Ascending aorta (tissue), 2 donors: ENCODE results near the gene ABLIM2. TPM values are rescaled to one million over a fixed set of nuclear protein-coding genes. Genes with fewer than 3 reads are reported as not detected.

Source experiments
- DNase-seq, 2 donors: peaks; one replicate each; pipeline ENCODE4 v3.0.0-alpha.2; 2019; ENCODE audit warnings: low spot score in 2 of 2
- H3K27ac ChIP-seq, 2 donors: fragments of 200-600 bp; sonication (generic); one replicate each; pipeline ENCODE4 v1.5.1; 2016 to 2017; ENCODE audit warnings: mild to moderate bottlenecking in 1 of 2
- H3K27me3 ChIP-seq: fragments of 200-600 bp; sonication (generic); one replicate; pipeline ENCODE4 v1.5.1; 2017
- H3K36me3 ChIP-seq, 2 donors: fragments of 200-600 bp; sonication (generic); one replicate each; pipeline ENCODE4 v1.5.1; 2016
- H3K4me1 ChIP-seq, 2 donors: fragments of 200-600 bp; sonication (generic); one replicate each; pipeline ENCODE4 v1.5.1; 2016 to 2017; ENCODE audit warnings: mild to moderate bottlenecking in 1 of 2
- H3K4me3 ChIP-seq, 2 donors: fragments of 200-600 bp; sonication (generic); one replicate each; pipeline ENCODE4 v1.5.1; 2016 to 2017; ENCODE audit warnings: mild to moderate bottlenecking in 1 of 2
- H3K9me3 ChIP-seq, 2 donors: fragments of 200-600 bp; sonication (generic); one replicate each; pipeline ENCODE4 v1.5.1; 2016
- intact Hi-C: fragments of 100-400 bp; cut with DNase I; formaldehyde crosslinking; loops from one replicate; pipeline ENCODE4 v1.15.1; 2023
- total RNA-seq: library from RNA; depleted of rRNA; stranded (reverse); fragments of >200 nt; gene quantifications from one replicate; pipeline ENCODE4 v1.1.0, GENCODE V29; 2016
- TF ChIP-seq, protein P1 (sequence below), 3 experiments: fragments of 200-600 bp in 2 of 3; fragments of 450-650 bp in 1 of 3; sonication (generic) in 2 of 3; IDR thresholded peaks; one replicate each; pipeline ENCODE4 v1.5.1; 2016 to 2019; ENCODE audit warnings: antibody characterized with exemption in 3 of 3, mild to moderate bottlenecking in 1 of 3, moderate library complexity in 1 of 3

The ABLIM2 gene
- total RNA-seq, 1 donor from 2014 or later, result 30.8 TPM

DNA sequence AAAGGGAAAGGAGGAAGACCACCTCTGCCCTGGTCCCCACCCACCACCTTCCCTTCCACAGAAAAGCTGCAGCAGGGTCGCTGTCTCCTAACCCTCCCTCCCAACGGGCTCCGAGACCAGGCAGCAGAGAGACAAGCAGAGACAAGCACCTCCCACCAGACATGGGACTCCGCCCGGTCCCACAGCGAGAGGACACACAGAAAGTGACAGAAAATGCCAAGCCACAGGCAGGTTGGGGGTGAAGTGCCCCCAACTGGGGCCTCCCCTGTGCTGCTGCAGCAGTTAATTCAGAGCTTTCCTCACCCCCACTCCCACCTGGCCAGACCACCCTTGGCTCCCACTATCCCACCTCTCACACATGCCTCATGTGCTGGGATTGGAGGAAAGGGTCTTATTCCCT lies 154.5 kb downstream of the ABLIM2 start:
- no peaks in the 10 kb centered on the region for H3K4me1 ChIP-seq
- intact Hi-C loops, result no loop called here
- TF ChIP-seq, protein P1, sequence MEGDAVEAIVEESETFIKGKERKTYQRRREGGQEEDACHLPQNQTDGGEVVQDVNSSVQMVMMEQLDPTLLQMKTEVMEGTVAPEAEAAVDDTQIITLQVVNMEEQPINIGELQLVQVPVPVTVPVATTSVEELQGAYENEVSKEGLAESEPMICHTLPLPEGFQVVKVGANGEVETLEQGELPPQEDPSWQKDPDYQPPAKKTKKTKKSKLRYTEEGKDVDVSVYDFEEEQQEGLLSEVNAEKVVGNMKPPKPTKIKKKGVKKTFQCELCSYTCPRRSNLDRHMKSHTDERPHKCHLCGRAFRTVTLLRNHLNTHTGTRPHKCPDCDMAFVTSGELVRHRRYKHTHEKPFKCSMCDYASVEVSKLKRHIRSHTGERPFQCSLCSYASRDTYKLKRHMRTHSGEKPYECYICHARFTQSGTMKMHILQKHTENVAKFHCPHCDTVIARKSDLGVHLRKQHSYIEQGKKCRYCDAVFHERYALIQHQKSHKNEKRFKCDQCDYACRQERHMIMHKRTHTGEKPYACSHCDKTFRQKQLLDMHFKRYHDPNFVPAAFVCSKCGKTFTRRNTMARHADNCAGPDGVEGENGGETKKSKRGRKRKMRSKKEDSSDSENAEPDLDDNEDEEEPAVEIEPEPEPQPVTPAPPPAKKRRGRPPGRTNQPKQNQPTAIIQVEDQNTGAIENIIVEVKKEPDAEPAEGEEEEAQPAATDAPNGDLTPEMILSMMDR (IDR thresholded peaks at IDR 0.05), result no peak
- H3K4me3 ChIP-seq, result no peak overlapping the region
- no peaks in the 10 kb centered on the region for H3K9me3 ChIP-seq
- H3K36me3 ChIP-seq, result peaks cover 4 to 30% of the 10 kb centered on the region in 2 donors
- H3K27ac ChIP-seq, result no peak overlapping the region
- no peaks in the 10 kb centered on the region for H3K27me3 ChIP-seq
- DNase-seq, result no peak

- DNase-seq, result no peak
- Histone ChIP-seq H3K27ac (no peak overlapping the region), H3K27me3 (no peaks in the 10 kb centered on the region)
Observed at GRCh38 chr4:8002525-8003309, 155.9 kb downstream of the ABLIM2 start.

DNA sequence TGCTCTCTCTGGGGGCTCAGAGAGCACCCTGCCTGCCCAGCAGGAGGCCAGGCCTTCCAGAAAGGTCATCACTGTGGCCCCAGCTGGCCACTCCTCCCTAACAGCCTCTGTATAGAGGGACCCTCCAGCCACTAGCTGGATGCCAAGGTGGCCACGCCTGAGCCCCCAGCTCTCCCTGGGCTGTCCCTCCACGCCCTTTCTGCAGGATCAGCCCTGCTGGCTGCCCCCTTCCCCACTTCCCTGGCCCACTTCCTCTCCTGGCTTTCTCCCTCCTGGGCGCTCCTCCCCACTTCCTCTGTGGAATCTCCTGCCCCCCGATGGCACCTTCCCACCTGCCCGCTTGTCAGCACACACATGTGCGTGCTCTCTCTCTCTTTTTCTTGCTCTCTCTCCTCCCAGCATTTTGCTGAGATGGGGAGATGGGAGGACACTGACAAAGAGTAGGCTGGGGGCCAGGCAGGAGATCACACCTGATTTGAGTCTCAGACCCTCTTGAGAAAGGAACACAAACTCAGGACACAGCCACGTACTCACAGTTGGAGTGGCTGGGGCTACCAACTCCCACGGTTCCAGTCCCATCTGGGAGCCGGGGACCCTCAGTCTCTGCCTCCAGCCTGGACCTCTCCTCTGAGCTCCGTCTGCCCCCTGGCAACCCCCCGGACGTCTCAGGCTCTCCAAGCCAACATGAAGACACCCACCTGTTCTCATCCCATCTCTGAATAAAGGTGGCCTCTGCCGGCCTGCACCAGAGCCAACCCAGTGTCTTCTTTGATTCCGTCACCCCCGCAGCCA lies 156.9 kb downstream of the ABLIM2 start:
- DNase-seq, result no peak
- Histone ChIP-seq H3K4me1 (no peaks in the 10 kb centered on the region), H3K27ac (no peak overlapping the region), H3K9me3 (no peaks in the 10 kb centered on the region), H3K36me3 (peaks cover 4 to 10% of the 10 kb centered on the region in 2 donors), H3K27me3 (no peaks in the 10 kb centered on the region), H3K4me3 (no peak overlapping the region)
- intact Hi-C loops, result no loop called here
- TF ChIP-seq, protein P1 (IDR thresholded peaks at IDR 0.05), result no peak

More at GRCh38 chr4:8002525-8003309, 155.9 kb downstream of the ABLIM2 start:
- intact Hi-C loops, result no loop called here
- H3K36me3 ChIP-seq, result peaks cover 4 to 18% of the 10 kb centered on the region in 2 donors
- H3K4me1 ChIP-seq, result no peaks in the 10 kb centered on the region
- TF ChIP-seq, protein P1 (IDR thresholded peaks at IDR 0.05), result no peak
- no peaks in the 10 kb centered on the region for H3K9me3 ChIP-seq
- H3K4me3 ChIP-seq, result no peak overlapping the region

- Histone ChIP-seq H3K4me3 (no peak overlapping the region), H3K27me3 (no peaks in the 10 kb centered on the region), H3K9me3 (no peaks in the 10 kb centered on the region), H3K27ac (no peak overlapping the region), H3K4me1 (no peaks in the 10 kb centered on the region), H3K36me3 (peaks cover 4 to 10% of the 10 kb centered on the region in 2 donors)
- TF ChIP-seq, protein P1 (IDR thresholded peaks at IDR 0.05), result no peak
- DNase-seq, result no peak
- intact Hi-C loops, result no loop called here
Observed at GRCh38 chr4:8000721-8001491, 157.7 kb downstream of the ABLIM2 start.

DNA sequence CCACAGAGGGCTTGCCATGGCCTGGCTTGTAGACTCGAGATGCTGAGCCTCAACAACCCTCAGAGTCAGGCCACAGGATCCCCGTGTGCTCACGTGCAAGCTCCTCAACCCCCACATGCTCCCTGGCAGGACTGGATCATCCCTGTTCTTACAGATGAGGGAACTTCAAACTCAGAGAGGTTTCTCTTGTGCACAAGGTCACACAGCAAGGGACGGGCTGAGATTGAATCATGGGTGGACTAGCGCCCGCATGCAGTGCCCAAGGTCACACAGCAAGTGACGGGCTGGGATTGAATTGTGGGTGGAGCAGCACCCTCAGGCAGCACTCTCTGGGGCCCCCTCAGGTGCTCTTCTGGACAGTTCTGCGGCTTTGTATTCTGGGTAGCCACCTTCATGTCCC lies 158.4 kb downstream of the ABLIM2 start:
- no peaks in the 10 kb centered on the region for H3K27me3 ChIP-seq
- TF ChIP-seq, protein P1 (IDR thresholded peaks at IDR 0.05), result no peak
- no peaks in the 10 kb centered on the region for H3K4me1 ChIP-seq
- intact Hi-C loops, result no loop called here
- DNase-seq, result no peak
- no peak overlapping the region for H3K27ac ChIP-seq
- H3K36me3 ChIP-seq, result peaks cover 3 to 6% of the 10 kb centered on the region in 2 donors
- no peak overlapping the region for H3K4me3 ChIP-seq
- no peaks in the 10 kb centered on the region for H3K9me3 ChIP-seq
